SK-N-SH (cell line): ENCODE data around the gene RGS7. TPM values are rescaled to one million over a fixed set of nuclear protein-coding genes. Genes with fewer than 3 reads are reported as not detected.

Source experiments
- CTCF ChIA-PET: fragments of 300-600, 350-600 bp; formaldehyde crosslinking; extraction: SDS; loops from one replicate; lab custom pipeline; 2021; lab: Yijun Ruan, JAX
- POLR2A ChIA-PET: fragments of 350-600 bp; sonication (Branson Sonifier 250); formaldehyde crosslinking; extraction: SDS; loops from one replicate; lab custom pipeline; 2020; ENCODE audit warnings: antibody characterized with exemption, inconsistent platforms; lab: Yijun Ruan, JAX
- DNase-seq: peaks from one replicate; pipeline ENCODE4 v3.0.0; 2012
- H2AFZ ChIP-seq: fragments of 200-600 bp; sonication (generic); 2 replicates; pipeline ENCODE4 v1.8.1; 2016; ENCODE audit warnings: antibody characterized with exemption, mild to moderate bottlenecking, low read depth
- H3F3A ChIP-seq: fragments of 200-600 bp; sonication (generic); replicated peaks from 2 replicates; pipeline ENCODE3; 2016; ENCODE audit warnings: antibody characterized with exemption, mild to moderate bottlenecking; ENCODE audit not compliant: insufficient read depth
- H3K27ac ChIP-seq, 2 experiments: fragments of 200-500 bp in 1 of 2; fragments of 200-600 bp in 1 of 2; sonication (Bioruptor generic) in 1 of 2; sonication (generic), shearing (Covaris generic) in 1 of 2; 2 replicates each; pipeline versions ENCODE4 v1.5.1 to v1.6.1; 2014 to 2016; ENCODE audit warnings: low read depth in 2 of 2, inconsistent platforms in 1 of 2, low read length in 1 of 2, mild to moderate bottlenecking in 1 of 2, mixed read lengths in 1 of 2
- H3K27me3 ChIP-seq: fragments of 200-600 bp; sonication (generic), shearing (Covaris generic); 2 replicates; pipeline ENCODE4 v1.6.1; 2016; ENCODE audit warnings: mixed run types; ENCODE audit not compliant: insufficient read depth
- H3K36me3 ChIP-seq, 2 experiments: fragments of 200-500 bp in 1 of 2; fragments of 200-600 bp in 1 of 2; sonication (Bioruptor generic) in 1 of 2; sonication (generic) in 1 of 2; replicated peaks in 1 of 2; 2 replicates each; pipeline versions ENCODE3 to v1.5.1; 2014 to 2016; ENCODE audit warnings: low read length in 1 of 2, mild to moderate bottlenecking in 1 of 2; ENCODE audit not compliant: insufficient read depth in 2 of 2, control insufficient read depth in 1 of 2
- H3K4me1 ChIP-seq, 2 experiments: fragments of 200-500 bp in 1 of 2; fragments of 200-600 bp in 1 of 2; sonication (Bioruptor generic) in 1 of 2; sonication (generic), shearing (Covaris generic) in 1 of 2; 2 replicates each; pipeline versions ENCODE4 v1.5.1 to v1.6.1; 2014 to 2016; ENCODE audit warnings: low read depth in 1 of 2, low read length in 1 of 2, mixed run types in 1 of 2; ENCODE audit not compliant: insufficient read depth in 2 of 2, control insufficient read depth in 1 of 2
- H3K4me2 ChIP-seq: fragments of 200-600 bp; sonication (generic), shearing (Covaris generic); 2 replicates; pipeline ENCODE4 v1.6.1; 2017; ENCODE audit warnings: mixed run types
- H3K4me3 ChIP-seq, 2 experiments: fragments of 200-500 bp in 1 of 2; fragments of 200-600 bp in 1 of 2; sonication (Bioruptor generic) in 1 of 2; sonication (generic), shearing (Covaris generic) in 1 of 2; 2 replicates each; pipeline versions ENCODE4 v1.5.1 to v1.8.1; 2014 to 2016; ENCODE audit warnings: low read depth in 2 of 2, inconsistent platforms in 1 of 2, low read length in 1 of 2, mild to moderate bottlenecking in 1 of 2, mixed read lengths in 1 of 2, moderate library complexity in 1 of 2
- H3K79me2 ChIP-seq: fragments of 200-600 bp; sonication (generic); 2 replicates; pipeline ENCODE4 v1.8.1; 2017; ENCODE audit warnings: mild to moderate bottlenecking; ENCODE audit not compliant: insufficient read depth
- H3K9ac ChIP-seq: fragments of 200-600 bp; sonication (generic); 2 replicates; pipeline ENCODE4 v1.6.1; 2017; ENCODE audit warnings: mixed run types
- H3K9me2 ChIP-seq: fragments of 200-600 bp; sonication (generic); 2 replicates; pipeline ENCODE4 v1.6.1; 2017; ENCODE audit warnings: mixed run types
- H3K9me3 ChIP-seq: fragments of 200-600 bp; sonication (generic); 2 replicates; pipeline ENCODE4 v1.6.1; 2017; ENCODE audit warnings: mixed run types, mild to moderate bottlenecking, moderate library complexity
- H4K20me1 ChIP-seq: fragments of 200-600 bp; sonication (generic); 2 replicates; pipeline ENCODE4 v1.6.1; 2017; ENCODE audit warnings: mild to moderate bottlenecking, mixed run types; ENCODE audit not compliant: insufficient read depth
- CHD2 ChIP-seq: fragments of 150-350 bp; IDR thresholded peaks from 2 replicates; pipeline ENCODE4 v1.6.1; 2018; ENCODE audit warnings: low read length; ENCODE audit not compliant: partially characterized antibody
- EP300 ChIP-seq, 2 experiments: IDR thresholded peaks; 2 replicates each; pipeline versions ENCODE4 v1.4.0 to v1.6.1; 2012; ENCODE audit warnings: borderline replicate concordance in 1 of 2, low read depth in 1 of 2, low read length in 1 of 2
- FOXJ3 ChIP-seq: sonication (generic); formaldehyde crosslinking; IDR thresholded peaks from 2 replicates; pipeline ENCODE4 v1.5.1; 2020; ENCODE audit warnings: mild to moderate bottlenecking, missing genetic modification reagents
- JUND ChIP-seq: IDR thresholded peaks from 2 replicates; pipeline ENCODE4 v1.4.0; 2012
- POLR2AphosphoS5 ChIP-seq: IDR thresholded peaks from 2 replicates; pipeline ENCODE4 v1.6.1; 2012; ENCODE audit warnings: low read depth, low read length
- RXRA ChIP-seq: IDR thresholded peaks from 2 replicates; pipeline ENCODE4 v1.4.0; 2012; ENCODE audit warnings: low read depth, mild to moderate bottlenecking, borderline replicate concordance
- SIN3A ChIP-seq: IDR thresholded peaks from 2 replicates; pipeline ENCODE4 v1.6.1; 2012; ENCODE audit warnings: low read depth, mild to moderate bottlenecking, low read length, moderate library complexity, borderline replicate concordance
- TAF1 ChIP-seq: IDR thresholded peaks from 2 replicates; pipeline ENCODE4 v1.6.1; 2012; ENCODE audit warnings: low read depth, mild to moderate bottlenecking, low read length, moderate library complexity, borderline replicate concordance
- TEAD4 ChIP-seq: IDR thresholded peaks from 2 replicates; pipeline ENCODE4 v1.4.0; 2012; ENCODE audit warnings: mild to moderate bottlenecking, borderline replicate concordance; ENCODE audit not compliant: insufficient read depth
- USF2 ChIP-seq: fragments of 150-350 bp; IDR thresholded peaks from 2 replicates; pipeline ENCODE4 v1.6.1; 2017; ENCODE audit warnings: antibody characterized with exemption, low read length, low read depth, borderline replicate concordance
- WGBS: methylation state at CpG from one replicate; pipeline ENCODE4 v1.1.6; 2017; ENCODE audit warnings: low lambda C conversion rate; 5-methylcytosine and 5-hydroxymethylcytosine counted together
- polyA plus RNA-seq, 3 experiments: library from polyadenylated mRNA; depleted of rRNA; stranded (reverse); fragments of >200 nt; gene quantifications; 2 replicates each; pipeline ENCODE4 v1.2.3, GENCODE V29; 2012
- TF ChIP-seq, protein P1 (sequence below): IDR thresholded peaks from 2 replicates; pipeline ENCODE4 v1.6.1; 2012; ENCODE audit warnings: mild to moderate bottlenecking, low read depth, low read length, moderate library complexity
- TF ChIP-seq, protein P2 (sequence below): IDR thresholded peaks from 2 replicates; pipeline ENCODE4 v1.4.0; 2012; ENCODE audit warnings: low read depth, borderline replicate concordance
- TF ChIP-seq, protein P3 (sequence below): fragments of 200-600 bp; sonication (generic); IDR thresholded peaks from 2 replicates; pipeline ENCODE4 v1.6.1; 2017; ENCODE audit warnings: antibody characterized with exemption, mild to moderate bottlenecking, moderate library complexity

RGS7 gene
- polyA plus RNA-seq, 1 of the 3 experiments (the other 2 are of a cell fraction) = 0.36 TPM

- Histone ChIP-seq H3F3A (peaks cover 25% of the 10 kb centered on the region), H3K9me3 (no peaks in the 10 kb centered on the region), H3K79me2 (no peaks in the 10 kb centered on the region), H3K4me3 (no peak overlapping the region), H3K9me2 (no peaks in the 10 kb centered on the region), H3K4me1 (peaks cover 0 to 21% of the 10 kb centered on the region in 2 experiments; a peak in 2 of 4 replicates), H2AFZ (no peak overlapping the region; the same call in 1 of the 2 replicates), H3K27ac (no peak overlapping the region), H3K36me3 (no peaks in the 10 kb centered on the region), H3K4me2 (no peak overlapping the region), H3K27me3 (no peaks in the 10 kb centered on the region), H3K9ac (no peak overlapping the region), H4K20me1 (no peaks in the 10 kb centered on the region)
- POLR2A ChIA-PET = no interaction called here
- 86% methylated on average over 1 of the region's 1 CpG for whole genome bisulfite sequencing
- CTCF ChIA-PET = no interaction called here
- TF ChIP-seq FOXJ3 (CRISPR knock-in tag) (no peak), POLR2AphosphoS5 (no peak), CHD2 (no peak), JUND (no peak), RXRA (no peak), TAF1 (no peak), TEAD4 (no peak), SIN3A (no peak), EP300 (IDR thresholded peaks at IDR 0.05; ENCODE audit: borderline replicate concordance in 1 of 2, low read depth in 1 of 2, low read length in 1 of 2) (no peak), USF2 (no peak)
- TF ChIP-seq, protein P1, sequence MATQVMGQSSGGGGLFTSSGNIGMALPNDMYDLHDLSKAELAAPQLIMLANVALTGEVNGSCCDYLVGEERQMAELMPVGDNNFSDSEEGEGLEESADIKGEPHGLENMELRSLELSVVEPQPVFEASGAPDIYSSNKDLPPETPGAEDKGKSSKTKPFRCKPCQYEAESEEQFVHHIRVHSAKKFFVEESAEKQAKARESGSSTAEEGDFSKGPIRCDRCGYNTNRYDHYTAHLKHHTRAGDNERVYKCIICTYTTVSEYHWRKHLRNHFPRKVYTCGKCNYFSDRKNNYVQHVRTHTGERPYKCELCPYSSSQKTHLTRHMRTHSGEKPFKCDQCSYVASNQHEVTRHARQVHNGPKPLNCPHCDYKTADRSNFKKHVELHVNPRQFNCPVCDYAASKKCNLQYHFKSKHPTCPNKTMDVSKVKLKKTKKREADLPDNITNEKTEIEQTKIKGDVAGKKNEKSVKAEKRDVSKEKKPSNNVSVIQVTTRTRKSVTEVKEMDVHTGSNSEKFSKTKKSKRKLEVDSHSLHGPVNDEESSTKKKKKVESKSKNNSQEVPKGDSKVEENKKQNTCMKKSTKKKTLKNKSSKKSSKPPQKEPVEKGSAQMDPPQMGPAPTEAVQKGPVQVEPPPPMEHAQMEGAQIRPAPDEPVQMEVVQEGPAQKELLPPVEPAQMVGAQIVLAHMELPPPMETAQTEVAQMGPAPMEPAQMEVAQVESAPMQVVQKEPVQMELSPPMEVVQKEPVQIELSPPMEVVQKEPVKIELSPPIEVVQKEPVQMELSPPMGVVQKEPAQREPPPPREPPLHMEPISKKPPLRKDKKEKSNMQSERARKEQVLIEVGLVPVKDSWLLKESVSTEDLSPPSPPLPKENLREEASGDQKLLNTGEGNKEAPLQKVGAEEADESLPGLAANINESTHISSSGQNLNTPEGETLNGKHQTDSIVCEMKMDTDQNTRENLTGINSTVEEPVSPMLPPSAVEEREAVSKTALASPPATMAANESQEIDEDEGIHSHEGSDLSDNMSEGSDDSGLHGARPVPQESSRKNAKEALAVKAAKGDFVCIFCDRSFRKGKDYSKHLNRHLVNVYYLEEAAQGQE = no peak
- TF ChIP-seq, protein P2, sequence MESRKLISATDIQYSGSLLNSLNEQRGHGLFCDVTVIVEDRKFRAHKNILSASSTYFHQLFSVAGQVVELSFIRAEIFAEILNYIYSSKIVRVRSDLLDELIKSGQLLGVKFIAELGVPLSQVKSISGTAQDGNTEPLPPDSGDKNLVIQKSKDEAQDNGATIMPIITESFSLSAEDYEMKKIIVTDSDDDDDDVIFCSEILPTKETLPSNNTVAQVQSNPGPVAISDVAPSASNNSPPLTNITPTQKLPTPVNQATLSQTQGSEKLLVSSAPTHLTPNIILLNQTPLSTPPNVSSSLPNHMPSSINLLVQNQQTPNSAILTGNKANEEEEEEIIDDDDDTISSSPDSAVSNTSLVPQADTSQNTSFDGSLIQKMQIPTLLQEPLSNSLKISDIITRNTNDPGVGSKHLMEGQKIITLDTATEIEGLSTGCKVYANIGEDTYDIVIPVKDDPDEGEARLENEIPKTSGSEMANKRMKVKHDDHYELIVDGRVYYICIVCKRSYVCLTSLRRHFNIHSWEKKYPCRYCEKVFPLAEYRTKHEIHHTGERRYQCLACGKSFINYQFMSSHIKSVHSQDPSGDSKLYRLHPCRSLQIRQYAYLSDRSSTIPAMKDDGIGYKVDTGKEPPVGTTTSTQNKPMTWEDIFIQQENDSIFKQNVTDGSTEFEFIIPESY = no peak
- TF ChIP-seq, protein P3, sequence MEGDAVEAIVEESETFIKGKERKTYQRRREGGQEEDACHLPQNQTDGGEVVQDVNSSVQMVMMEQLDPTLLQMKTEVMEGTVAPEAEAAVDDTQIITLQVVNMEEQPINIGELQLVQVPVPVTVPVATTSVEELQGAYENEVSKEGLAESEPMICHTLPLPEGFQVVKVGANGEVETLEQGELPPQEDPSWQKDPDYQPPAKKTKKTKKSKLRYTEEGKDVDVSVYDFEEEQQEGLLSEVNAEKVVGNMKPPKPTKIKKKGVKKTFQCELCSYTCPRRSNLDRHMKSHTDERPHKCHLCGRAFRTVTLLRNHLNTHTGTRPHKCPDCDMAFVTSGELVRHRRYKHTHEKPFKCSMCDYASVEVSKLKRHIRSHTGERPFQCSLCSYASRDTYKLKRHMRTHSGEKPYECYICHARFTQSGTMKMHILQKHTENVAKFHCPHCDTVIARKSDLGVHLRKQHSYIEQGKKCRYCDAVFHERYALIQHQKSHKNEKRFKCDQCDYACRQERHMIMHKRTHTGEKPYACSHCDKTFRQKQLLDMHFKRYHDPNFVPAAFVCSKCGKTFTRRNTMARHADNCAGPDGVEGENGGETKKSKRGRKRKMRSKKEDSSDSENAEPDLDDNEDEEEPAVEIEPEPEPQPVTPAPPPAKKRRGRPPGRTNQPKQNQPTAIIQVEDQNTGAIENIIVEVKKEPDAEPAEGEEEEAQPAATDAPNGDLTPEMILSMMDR = no peak
- DNase-seq = no peak
These were observed 556.7 kb downstream of the RGS7 start for GRCh38 chr1:240800291-240800690.
